Suprapubic skin (tissue), 4 donors: ENCODE measurements around the gene RNFT2. TPM values are rescaled to one million over a fixed set of nuclear protein-coding genes. Genes with fewer than 3 reads are reported as not detected.

Source experiments
- DNase-seq, 2 donors: peaks; one replicate each; pipeline ENCODE4 v3.0.0-alpha.2; 2019; ENCODE audit warnings: low spot score in 2 of 2
- H3K27ac ChIP-seq: fragments of 200-600 bp; sonication (generic); one replicate; pipeline ENCODE4 v1.5.1; 2019
- H3K27me3 ChIP-seq: fragments of 200-600 bp; sonication (generic); one replicate; pipeline ENCODE4 v1.5.1; 2019
- H3K36me3 ChIP-seq: fragments of 200-600 bp; sonication (generic); one replicate; pipeline ENCODE4 v1.5.1; 2019
- H3K4me1 ChIP-seq: fragments of 200-600 bp; sonication (generic); one replicate; pipeline ENCODE4 v1.5.1; 2019
- H3K4me3 ChIP-seq: fragments of 200-600 bp; sonication (generic); one replicate; pipeline ENCODE4 v1.5.1; 2019; ENCODE audit warnings: mild to moderate bottlenecking
- H3K9me3 ChIP-seq: fragments of 200-600 bp; sonication (generic); one replicate; pipeline ENCODE4 v1.5.1; 2019
- EP300 ChIP-seq: sonication (generic); formaldehyde crosslinking; IDR thresholded peaks from one replicate; pipeline ENCODE4 v1.6.1; 2017; ENCODE audit warnings: antibody characterized with exemption
- POLR2A ChIP-seq, 2 donors: fragments of 450-650 bp; IDR thresholded peaks; one replicate each; pipeline ENCODE4 v1.6.1; 2017; ENCODE audit warnings: antibody characterized with exemption in 2 of 2, mild to moderate bottlenecking in 2 of 2, moderate library complexity in 2 of 2
- POLR2AphosphoS5 ChIP-seq, 3 donors: sonication (generic); formaldehyde crosslinking; IDR thresholded peaks; one replicate each; pipeline ENCODE4 v1.6.1; 2017; ENCODE audit warnings: antibody characterized with exemption in 3 of 3
- WGBS: methylation state at CpG from one replicate; pipeline ENCODE4 v1.1.5; 2018; 5-methylcytosine and 5-hydroxymethylcytosine counted together
- total RNA-seq, 4 donors: library from RNA; depleted of rRNA; stranded (reverse); fragments of >200 nt; gene quantifications; one replicate each; pipeline ENCODE4 v1.1.0, GENCODE V29; 2016
- TF ChIP-seq, protein P1 (sequence below), 2 donors: fragments of 200-600 bp in 1 of 2; fragments of 450-650 bp in 1 of 2; sonication (generic) in 1 of 2; IDR thresholded peaks; one replicate each; pipeline ENCODE4 v1.5.1; 2016 to 2019; ENCODE audit warnings: antibody characterized with exemption in 2 of 2, mild to moderate bottlenecking in 1 of 2, moderate library complexity in 1 of 2

RNFT2 gene
- total RNA-seq, 4 donors from 2014 or later = 0.40 to 1.4 (median 0.69) TPM

DNA sequence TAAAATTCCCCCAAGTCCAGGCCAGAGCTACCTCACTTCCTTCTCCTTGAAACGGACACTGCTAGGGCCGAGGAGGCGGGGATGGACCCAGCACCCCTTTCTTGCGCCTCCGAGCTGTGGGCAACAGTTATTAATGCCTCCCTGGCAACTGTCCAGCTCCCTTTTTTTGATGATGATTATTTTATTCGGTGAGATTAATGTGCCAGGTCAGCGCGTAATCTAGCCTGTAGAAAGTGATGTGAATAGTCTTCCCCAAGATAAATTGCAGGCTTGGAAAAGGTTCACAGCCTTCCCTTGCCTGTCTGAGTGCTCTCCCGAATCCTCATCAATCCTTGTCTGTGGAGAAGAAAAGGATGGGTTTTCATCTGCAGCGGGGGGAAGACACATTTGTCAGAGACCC lies 54.3 kb downstream of the RNFT2 start:
- 80% methylated on average over 10 of the region's 10 CpGs for WGBS
- no peak overlapping the region for H3K4me3 ChIP-seq
- no peak for DNase-seq
- TF ChIP-seq, protein P1, sequence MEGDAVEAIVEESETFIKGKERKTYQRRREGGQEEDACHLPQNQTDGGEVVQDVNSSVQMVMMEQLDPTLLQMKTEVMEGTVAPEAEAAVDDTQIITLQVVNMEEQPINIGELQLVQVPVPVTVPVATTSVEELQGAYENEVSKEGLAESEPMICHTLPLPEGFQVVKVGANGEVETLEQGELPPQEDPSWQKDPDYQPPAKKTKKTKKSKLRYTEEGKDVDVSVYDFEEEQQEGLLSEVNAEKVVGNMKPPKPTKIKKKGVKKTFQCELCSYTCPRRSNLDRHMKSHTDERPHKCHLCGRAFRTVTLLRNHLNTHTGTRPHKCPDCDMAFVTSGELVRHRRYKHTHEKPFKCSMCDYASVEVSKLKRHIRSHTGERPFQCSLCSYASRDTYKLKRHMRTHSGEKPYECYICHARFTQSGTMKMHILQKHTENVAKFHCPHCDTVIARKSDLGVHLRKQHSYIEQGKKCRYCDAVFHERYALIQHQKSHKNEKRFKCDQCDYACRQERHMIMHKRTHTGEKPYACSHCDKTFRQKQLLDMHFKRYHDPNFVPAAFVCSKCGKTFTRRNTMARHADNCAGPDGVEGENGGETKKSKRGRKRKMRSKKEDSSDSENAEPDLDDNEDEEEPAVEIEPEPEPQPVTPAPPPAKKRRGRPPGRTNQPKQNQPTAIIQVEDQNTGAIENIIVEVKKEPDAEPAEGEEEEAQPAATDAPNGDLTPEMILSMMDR (IDR thresholded peaks at IDR 0.05) = no peak
- TF ChIP-seq POLR2A (IDR thresholded peaks at IDR 0.05) (no peak), POLR2AphosphoS5 (IDR thresholded peaks at IDR 0.05) (no peak), EP300 (no peak)
- no peaks in the 10 kb centered on the region for H3K9me3 ChIP-seq
- no peaks in the 10 kb centered on the region for H3K27me3 ChIP-seq
- H3K27ac ChIP-seq = no peak overlapping the region
- H3K4me1 ChIP-seq = no peaks in the 10 kb centered on the region
- H3K36me3 ChIP-seq = no peaks in the 10 kb centered on the region

DNA sequence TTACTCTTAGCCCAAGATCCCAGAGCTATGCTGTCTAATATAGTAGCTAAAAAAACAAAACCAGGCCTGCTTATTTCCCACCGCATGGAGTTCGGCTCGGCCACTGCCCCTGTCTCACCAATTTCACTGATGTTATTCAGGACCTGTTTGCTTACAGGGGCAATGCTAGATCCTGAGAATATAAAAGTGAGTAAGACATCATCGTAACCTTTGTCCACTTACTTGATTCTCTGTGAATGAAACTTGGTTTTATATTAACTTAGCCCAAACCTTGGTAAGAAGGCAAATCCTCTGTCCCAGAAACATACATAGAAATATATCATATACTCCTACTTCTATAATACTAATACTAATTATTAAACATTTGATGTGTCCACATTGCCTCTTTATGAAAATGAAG lies 56.6 kb downstream of the RNFT2 start:
- TF ChIP-seq POLR2AphosphoS5 (IDR thresholded peaks at IDR 0.05) = no peak
- TF ChIP-seq, protein P1 (IDR thresholded peaks at IDR 0.05) = no peak
- TF ChIP-seq EP300 = no peak
- no peak for TF ChIP-seq POLR2A (IDR thresholded peaks at IDR 0.05)
- H3K4me3 ChIP-seq = no peak overlapping the region
- no peaks in the 10 kb centered on the region for H3K9me3 ChIP-seq
- no peaks in the 10 kb centered on the region for H3K27me3 ChIP-seq
- DNase-seq = no peak
- H3K4me1 ChIP-seq = no peaks in the 10 kb centered on the region
- WGBS = 97% methylated on average over 4 of the region's 4 CpGs
- no peak overlapping the region for H3K27ac ChIP-seq
- H3K36me3 ChIP-seq = no peaks in the 10 kb centered on the region

DNA sequence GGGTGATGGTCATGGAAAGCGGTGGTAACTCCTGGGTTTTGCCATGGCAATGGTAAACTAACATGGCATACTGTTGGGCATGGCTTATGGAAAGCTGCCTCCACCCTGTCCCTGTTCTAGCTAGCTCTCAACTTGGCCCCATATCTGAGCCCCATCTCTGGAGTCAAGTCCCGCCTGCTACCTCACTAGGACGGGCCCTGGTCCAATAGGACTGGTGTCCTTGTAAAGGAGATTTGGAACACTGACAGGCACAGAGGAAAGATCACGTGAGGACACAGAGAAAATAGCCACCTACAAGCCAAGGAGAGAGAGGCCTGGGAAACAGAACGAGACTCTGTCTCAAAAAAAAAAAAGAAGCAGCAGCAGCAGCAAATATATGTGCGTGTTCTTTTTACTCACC lies 59.8 kb downstream of the RNFT2 start:
- no peaks in the 10 kb centered on the region for H3K36me3 ChIP-seq
- H3K4me3 ChIP-seq = no peak overlapping the region
- DNase-seq = no peak
- WGBS = 90% methylated on average over 6 of the region's 6 CpGs
- no peak for TF ChIP-seq EP300
- no peak for TF ChIP-seq POLR2A (IDR thresholded peaks at IDR 0.05)
- TF ChIP-seq POLR2AphosphoS5 (IDR thresholded peaks at IDR 0.05) = no peak
- TF ChIP-seq, protein P1 (IDR thresholded peaks at IDR 0.05) = no peak
- H3K9me3 ChIP-seq = no peaks in the 10 kb centered on the region
- H3K27ac ChIP-seq = no peak overlapping the region
- no peaks in the 10 kb centered on the region for H3K4me1 ChIP-seq
- H3K27me3 ChIP-seq = no peaks in the 10 kb centered on the region

DNA sequence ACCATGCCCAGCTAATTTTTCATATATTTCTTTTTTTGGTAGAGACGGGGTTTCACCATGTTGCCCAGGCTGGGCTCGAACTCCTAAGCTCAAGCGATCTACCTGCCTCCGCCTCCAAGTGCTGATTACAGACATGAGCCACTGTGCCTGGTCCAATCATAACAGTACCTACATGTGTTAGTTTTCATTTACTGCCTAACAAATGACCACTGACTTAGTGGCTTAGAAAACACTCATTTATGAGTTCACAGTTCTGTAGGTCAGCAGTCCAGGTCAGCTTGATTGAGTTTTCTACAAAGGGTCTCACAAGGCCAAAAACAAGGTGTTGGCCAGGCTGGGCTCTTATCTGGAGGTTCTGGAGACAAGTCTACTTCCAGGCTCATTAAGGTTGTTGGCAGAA lies 60.6 kb downstream of the RNFT2 start:
- WGBS = 100% methylated on average over 2 of the region's 4 CpGs
- Histone ChIP-seq H3K27me3 (no peaks in the 10 kb centered on the region), H3K9me3 (no peaks in the 10 kb centered on the region), H3K4me3 (no peak overlapping the region), H3K27ac (no peak overlapping the region), H3K4me1 (no peaks in the 10 kb centered on the region), H3K36me3 (no peaks in the 10 kb centered on the region)
- TF ChIP-seq, protein P1 (IDR thresholded peaks at IDR 0.05) = no peak
- TF ChIP-seq POLR2A (IDR thresholded peaks at IDR 0.05) (no peak), EP300 (no peak), POLR2AphosphoS5 (IDR thresholded peaks at IDR 0.05) (no peak)
- DNase-seq = no peak

DNA sequence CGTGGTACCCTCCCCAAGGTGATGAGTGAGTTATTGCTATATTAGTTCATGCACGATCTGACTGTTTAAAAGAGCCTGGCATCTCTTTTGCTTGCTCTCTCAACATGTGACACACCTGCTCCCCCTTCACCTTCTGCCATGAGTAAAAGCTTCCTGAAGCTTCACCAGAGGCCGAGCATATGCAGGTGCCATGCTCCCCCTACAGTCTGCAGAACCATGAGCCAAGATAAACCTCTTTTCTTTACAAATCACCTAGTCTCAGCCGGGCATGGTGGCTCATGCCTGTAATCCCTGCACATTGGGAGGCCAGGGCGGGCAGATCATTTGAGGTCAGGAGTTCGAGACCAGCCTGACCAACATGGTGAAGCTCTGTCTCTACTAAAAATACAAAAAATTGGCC lies 61.8 kb downstream of the RNFT2 start:
- no peak overlapping the region for H3K27ac ChIP-seq
- DNase-seq = no peak
- no peak for TF ChIP-seq POLR2AphosphoS5 (IDR thresholded peaks at IDR 0.05)
- TF ChIP-seq POLR2A (IDR thresholded peaks at IDR 0.05) = no peak
- TF ChIP-seq EP300 = no peak
- TF ChIP-seq, protein P1 (IDR thresholded peaks at IDR 0.05) = no peak
- no peaks in the 10 kb centered on the region for H3K9me3 ChIP-seq
- H3K27me3 ChIP-seq = no peaks in the 10 kb centered on the region
- no peaks in the 10 kb centered on the region for H3K36me3 ChIP-seq
- no peak overlapping the region for H3K4me3 ChIP-seq
- 84% methylated on average over 6 of the region's 6 CpGs for WGBS
- H3K4me1 ChIP-seq = no peaks in the 10 kb centered on the region
